Stimulated activated CD4-positive, alpha-beta T cell treated with anti-CD3 and anti-CD28 coated beads, Interleukin-15, amount 100 ng/mL, for 48 hours (primary cell): ENCODE measurements around the gene LRRFIP2.

ENCODE experiments used
- DNase-seq, 2 donors: peaks; one replicate each; pipeline ENCODE4 v3.0.0-alpha.2; 2020; ENCODE audit warnings: low read depth in 2 of 2

The LRRFIP2 gene

GRCh38 chr3:37025561-37026335 lies 148.6 kb downstream of the LRRFIP2 start:
- DNase-seq, result no peak

- DNase-seq, result no peak
Measured at GRCh38 chr3:37024820-37025405, 149.5 kb downstream of the LRRFIP2 start.

GRCh38 chr3:37024092-37024491 lies 150.3 kb downstream of the LRRFIP2 start:
- DNase-seq, result no peak

- no peak for DNase-seq
Measured at GRCh38 chr3:37017683-37018082, 156.7 kb downstream of the LRRFIP2 start.

- DNase-seq, result no peak
Measured at GRCh38 chr3:37016903-37017302, 157.5 kb downstream of the LRRFIP2 start.

- no peak for DNase-seq
Measured at GRCh38 chr3:37015642-37016041, 158.7 kb downstream of the LRRFIP2 start.

- DNase-seq, result no peak
Measured at GRCh38 chr3:37014620-37015019, 159.8 kb downstream of the LRRFIP2 start.
